CD4-positive, alpha-beta T cell treated with Interleukin-1 beta for 1 hour (primary cell): ENCODE measurements around the gene TXNRD3.

Source experiments
- DNase-seq, 2 donors: peaks; one replicate each; pipeline ENCODE4 v3.0.0-alpha.2; 2020 to 2022

The TXNRD3 gene

GRCh38 chr3:126654571-126655383 is at the start of gene TXNRD3:
Gene TXNRD3 (minus strand): TSS chr3:126655124.
- DNase-seq: peak; percentile 71 to 73

GRCh38 chr3:126703512-126704493 is 48.9 kb upstream of the TXNRD3 start, which contains the start of gene CHCHD6:
Gene CHCHD6 (plus strand): TSS chr3:126704240. CDS start chr3:126704313, 73 bp downstream.
- DNase-seq: peak; percentile 95 to 96

GRCh38 chr3:126699011-126699410 is 44.1 kb upstream of the TXNRD3 start:
- no peak for DNase-seq

GRCh38 chr3:126696701-126697267 is 41.9 kb upstream of the TXNRD3 start:
- DNase-seq: no peak

- DNase-seq: no peak
These were observed 39.0 kb upstream of the TXNRD3 start for GRCh38 chr3:126693921-126694320.

GRCh38 chr3:126692858-126693257 is 37.9 kb upstream of the TXNRD3 start:
- DNase-seq: no peak

GRCh38 chr3:126691765-126692164 is 36.8 kb upstream of the TXNRD3 start:
- no peak for DNase-seq

GRCh38 chr3:126685493-126685892 is 30.6 kb upstream of the TXNRD3 start:
- no peak for DNase-seq

GRCh38 chr3:126685021-126685420 is 30.1 kb upstream of the TXNRD3 start:
- DNase-seq: no peak

GRCh38 chr3:126684218-126684751 is 29.4 kb upstream of the TXNRD3 start:
- DNase-seq: no peak

- no peak for DNase-seq
These were observed 28.1 kb upstream of the TXNRD3 start for GRCh38 chr3:126683069-126683468.

- no peak for DNase-seq
These were observed 27.1 kb upstream of the TXNRD3 start for GRCh38 chr3:126682009-126682408.

GRCh38 chr3:126680667-126681055 is 25.7 kb upstream of the TXNRD3 start:
- no peak for DNase-seq

GRCh38 chr3:126679831-126680666 is 25.1 kb upstream of the TXNRD3 start:
- no peak for DNase-seq

GRCh38 chr3:126679318-126679751 is 24.4 kb upstream of the TXNRD3 start:
- DNase-seq: peak; percentile 69 to 74

GRCh38 chr3:126678693-126679317 is 23.9 kb upstream of the TXNRD3 start:
- DNase-seq: no peak

- DNase-seq: no peak
These were observed 23.1 kb upstream of the TXNRD3 start for GRCh38 chr3:126677862-126678503.

GRCh38 chr3:126676919-126677705 is 22.2 kb upstream of the TXNRD3 start:
- DNase-seq: no peak

GRCh38 chr3:126672741-126673140 is 17.8 kb upstream of the TXNRD3 start:
- no peak for DNase-seq

- no peak for DNase-seq
These were observed 17.4 kb upstream of the TXNRD3 start for GRCh38 chr3:126672340-126672739.
